HFF-Myc (cell line): Measurements from ENCODE around the gene CREB1.

Experiments
- DNase-seq: peaks from one replicate; pipeline ENCODE4 v3.0.0-alpha.2; 2011; ENCODE audit warnings: low read depth; ENCODE audit errors: extremely low read depth
- H3K4me3 ChIP-seq: replicated peaks from 2 replicates; pipeline ENCODE4 v1.5.1; 2011; ENCODE audit warnings: low read depth, mild to moderate bottlenecking, control low read depth, low read length
- TF ChIP-seq, protein P1 (sequence below): IDR thresholded peaks from 2 replicates; pipeline ENCODE4 v1.5.1; 2012; ENCODE audit warnings: mild to moderate bottlenecking, low read depth, low read length, control low read depth; ENCODE audit errors: missing control alignments

Gene CREB1

DNA sequence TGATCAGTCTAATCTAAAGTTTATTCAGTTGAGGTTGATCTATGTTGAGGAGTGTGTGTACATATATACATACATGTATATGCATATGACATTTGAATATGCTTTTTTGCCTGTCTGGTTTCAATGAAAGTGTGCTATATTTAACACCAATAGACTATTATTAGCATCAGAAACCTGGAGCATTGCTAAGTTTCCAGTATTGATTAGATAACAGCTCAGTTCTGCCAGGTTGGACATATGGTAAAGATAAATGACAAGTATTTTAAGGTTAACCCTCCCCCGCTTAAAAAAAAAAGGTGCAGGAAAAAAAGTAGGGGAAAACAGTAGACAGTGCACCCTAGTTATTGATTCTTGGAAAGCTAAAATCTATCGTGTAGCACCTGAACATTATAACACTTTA lies 19.4 kb downstream of the CREB1 start:
- TF ChIP-seq, protein P1, sequence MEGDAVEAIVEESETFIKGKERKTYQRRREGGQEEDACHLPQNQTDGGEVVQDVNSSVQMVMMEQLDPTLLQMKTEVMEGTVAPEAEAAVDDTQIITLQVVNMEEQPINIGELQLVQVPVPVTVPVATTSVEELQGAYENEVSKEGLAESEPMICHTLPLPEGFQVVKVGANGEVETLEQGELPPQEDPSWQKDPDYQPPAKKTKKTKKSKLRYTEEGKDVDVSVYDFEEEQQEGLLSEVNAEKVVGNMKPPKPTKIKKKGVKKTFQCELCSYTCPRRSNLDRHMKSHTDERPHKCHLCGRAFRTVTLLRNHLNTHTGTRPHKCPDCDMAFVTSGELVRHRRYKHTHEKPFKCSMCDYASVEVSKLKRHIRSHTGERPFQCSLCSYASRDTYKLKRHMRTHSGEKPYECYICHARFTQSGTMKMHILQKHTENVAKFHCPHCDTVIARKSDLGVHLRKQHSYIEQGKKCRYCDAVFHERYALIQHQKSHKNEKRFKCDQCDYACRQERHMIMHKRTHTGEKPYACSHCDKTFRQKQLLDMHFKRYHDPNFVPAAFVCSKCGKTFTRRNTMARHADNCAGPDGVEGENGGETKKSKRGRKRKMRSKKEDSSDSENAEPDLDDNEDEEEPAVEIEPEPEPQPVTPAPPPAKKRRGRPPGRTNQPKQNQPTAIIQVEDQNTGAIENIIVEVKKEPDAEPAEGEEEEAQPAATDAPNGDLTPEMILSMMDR: no peak
- H3K4me3 ChIP-seq: no peak overlapping the region
- no peak for DNase-seq

DNA sequence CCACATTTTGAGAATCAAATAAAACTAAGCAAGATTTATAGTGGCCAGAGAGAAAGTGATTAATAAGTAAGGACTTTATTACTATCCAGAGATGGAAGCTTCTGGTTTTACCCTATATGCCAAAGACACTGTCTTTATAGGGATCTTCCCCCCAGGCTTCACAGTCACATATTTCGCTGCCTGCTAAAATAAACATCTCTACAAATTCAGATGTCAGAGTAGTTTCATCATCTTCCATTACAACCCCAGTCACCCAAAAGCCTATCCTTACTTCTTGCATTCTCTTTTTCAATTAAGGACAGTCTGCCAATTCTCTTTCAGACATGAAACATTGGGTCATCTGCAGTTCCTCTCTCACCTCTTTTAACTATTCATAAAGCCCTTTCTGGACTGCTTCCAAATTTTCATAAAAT lies 28.3 kb downstream of the CREB1 start:
- no peak overlapping the region for H3K4me3 ChIP-seq
- TF ChIP-seq, protein P1: no peak
- peak; percentile 11 for DNase-seq

DNA sequence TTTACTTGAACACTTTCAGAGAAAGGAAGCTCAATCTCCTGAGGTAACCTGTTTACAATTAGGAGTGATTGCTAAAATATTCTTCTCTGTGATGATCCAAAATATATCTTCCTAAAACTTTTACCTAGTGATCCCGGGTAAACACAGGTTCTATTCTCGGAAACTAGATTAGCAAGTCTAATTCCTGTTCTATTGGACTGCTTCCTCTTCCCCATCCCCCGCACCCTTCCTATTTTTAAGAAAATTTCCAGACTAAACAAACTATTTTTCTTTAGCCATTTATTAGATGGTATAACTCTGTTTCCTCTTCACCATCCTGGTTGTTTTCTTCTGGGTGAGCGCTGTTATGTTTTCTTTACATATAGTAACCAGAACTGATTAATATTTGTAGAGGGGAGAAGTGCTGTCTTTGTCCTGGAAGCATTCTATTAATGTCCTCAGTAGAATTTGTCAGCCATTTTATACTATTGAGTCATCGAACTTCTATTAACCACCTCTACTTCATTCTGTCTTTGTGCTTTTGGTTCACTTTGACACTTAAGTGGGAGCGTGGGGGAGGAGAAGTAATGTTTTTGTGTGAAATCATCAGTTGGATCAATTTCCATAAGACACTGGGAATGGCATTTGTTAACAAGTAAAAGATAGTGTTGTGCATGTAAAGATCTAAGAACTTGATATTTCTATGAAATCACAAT lies 31.8 kb downstream of the CREB1 start:
- TF ChIP-seq, protein P1: no peak
- H3K4me3 ChIP-seq: no peak overlapping the region
- no peak for DNase-seq

DNA sequence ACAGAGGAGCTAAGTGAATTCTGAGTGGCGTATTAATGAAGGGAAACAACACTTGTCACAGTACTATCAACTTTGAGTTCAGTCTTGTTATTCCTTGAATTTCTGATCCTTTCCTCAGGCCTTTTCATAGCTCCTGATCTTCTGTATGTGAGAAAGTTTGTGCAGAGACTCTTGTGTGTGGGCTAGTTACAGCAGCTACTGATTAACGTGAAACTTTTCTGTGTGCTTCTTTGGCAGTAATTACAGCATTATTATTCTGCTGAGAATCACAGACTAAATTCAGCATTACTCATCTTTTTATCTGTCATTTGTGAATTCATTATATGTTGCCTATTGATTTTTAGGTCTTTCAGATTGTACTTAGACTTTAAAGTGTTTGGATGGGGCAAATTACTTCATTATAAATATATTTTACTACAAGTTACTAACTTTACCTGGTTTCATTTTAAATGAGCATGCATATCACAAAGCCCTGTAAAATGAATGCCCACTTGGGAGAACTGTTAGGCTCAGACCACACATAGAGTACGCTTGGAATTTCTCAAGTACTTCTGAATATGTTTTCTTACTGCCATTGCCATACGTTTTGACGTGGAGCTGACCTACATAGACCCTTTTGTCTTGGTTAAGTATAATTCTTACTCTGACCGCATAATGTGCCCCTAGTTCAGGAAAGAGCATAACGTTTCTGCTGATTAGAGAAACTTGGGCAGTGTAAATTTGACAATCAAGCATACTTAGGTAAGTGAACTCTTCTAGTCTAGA lies 36.2 kb downstream of the CREB1 start:
- TF ChIP-seq, protein P1: no peak
- H3K4me3 ChIP-seq: no peak overlapping the region
- DNase-seq: no peak

DNA sequence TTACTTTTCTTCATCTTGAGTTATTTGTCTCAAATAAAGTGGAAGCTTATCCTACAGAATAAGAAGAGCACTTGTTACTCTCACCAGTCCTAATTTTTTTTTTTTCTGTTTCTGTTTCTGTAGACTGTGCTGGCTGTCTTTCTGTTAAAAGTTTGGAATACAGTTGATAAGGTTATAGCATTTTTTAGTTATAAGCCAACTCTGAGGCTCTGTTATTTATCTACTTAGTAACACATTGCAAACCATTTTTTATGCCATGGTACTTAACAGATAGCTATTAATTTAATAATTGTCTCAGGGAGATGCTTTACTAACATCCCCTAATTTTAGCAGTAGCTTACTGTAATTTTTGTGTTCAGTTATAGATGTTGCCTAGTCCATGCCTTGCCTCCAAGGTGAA lies 37.9 kb downstream of the CREB1 start:
- DNase-seq: no peak
- TF ChIP-seq, protein P1: no peak
- no peak overlapping the region for H3K4me3 ChIP-seq

DNA sequence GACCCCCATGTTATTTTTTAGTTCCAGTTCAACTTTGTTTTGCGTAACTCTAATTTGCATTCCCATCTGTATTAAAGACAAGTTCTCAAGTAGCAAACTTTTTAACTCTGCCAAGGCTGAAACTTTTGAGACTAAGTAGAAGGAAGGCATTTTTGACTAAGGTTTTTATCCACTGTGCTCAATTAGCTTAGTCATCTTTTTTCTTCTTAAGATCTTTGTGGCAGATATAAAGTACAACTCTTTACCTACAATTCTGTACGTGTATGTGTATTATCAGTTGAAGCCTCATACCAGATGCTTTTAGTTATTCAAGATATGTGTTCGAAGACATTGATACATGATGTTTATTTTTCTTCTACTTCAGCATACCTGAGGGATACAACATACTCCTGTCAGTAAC lies 41.6 kb downstream of the CREB1 start:
- TF ChIP-seq, protein P1: no peak

More for the DNA sequence above, 41.6 kb downstream of the CREB1 start:
- no peak for DNase-seq
- H3K4me3 ChIP-seq: no peak overlapping the region
